Loucy (cell line): ENCODE data around the gene OR2D3.

Experiments
- H2AFZ ChIP-seq: fragments of 200-600 bp; sonication (generic); 2 replicates; pipeline ENCODE4 v1.6.0; 2016; ENCODE audit warnings: antibody characterized with exemption, mild to moderate bottlenecking, low read length, moderate library complexity
- H3F3A ChIP-seq: fragments of 200-600 bp; 2 replicates; pipeline ENCODE4 v1.6.0; 2016; ENCODE audit warnings: antibody characterized with exemption, low read depth, mild to moderate bottlenecking
- H3K27me3 ChIP-seq: fragments of 200-600 bp; sonication (generic); 2 replicates; pipeline ENCODE4 v1.6.1; 2014; ENCODE audit warnings: low read length, mild to moderate bottlenecking; ENCODE audit not compliant: insufficient read depth, poor library complexity, severe bottlenecking
- H3K36me3 ChIP-seq: fragments of 200-600 bp; sonication (generic); 2 replicates; pipeline ENCODE4 v1.6.1; 2016; ENCODE audit warnings: low read length; ENCODE audit not compliant: insufficient read depth
- H3K4me1 ChIP-seq: fragments of 200-600 bp; sonication (generic); 2 replicates; pipeline ENCODE4 v1.5.1; 2014; ENCODE audit warnings: low read length, mild to moderate bottlenecking; ENCODE audit not compliant: insufficient read depth, poor library complexity, severe bottlenecking
- H3K4me2 ChIP-seq: fragments of 200-600 bp; sonication (generic); 2 replicates; pipeline ENCODE4 v1.6.0; 2014; ENCODE audit warnings: antibody characterized with exemption, low read length, low read depth, mild to moderate bottlenecking; ENCODE audit not compliant: poor library complexity, severe bottlenecking
- H3K4me3 ChIP-seq: fragments of 200-600 bp; sonication (generic); 2 replicates; pipeline ENCODE4 v1.5.1; 2014; ENCODE audit warnings: low read length, mild to moderate bottlenecking, mixed read lengths; ENCODE audit not compliant: poor library complexity, severe bottlenecking
- H3K79me2 ChIP-seq: fragments of 200-600 bp; sonication (generic); 2 replicates; pipeline ENCODE4 v1.6.1; 2014; ENCODE audit warnings: low read length; ENCODE audit not compliant: insufficient read depth
- H3K9ac ChIP-seq: fragments of 200-600 bp; sonication (generic); 2 replicates; pipeline ENCODE4 v1.6.0; 2014; ENCODE audit warnings: mild to moderate bottlenecking, low read depth, low read length, moderate library complexity; ENCODE audit not compliant: poor library complexity, severe bottlenecking
- H3K9me2 ChIP-seq: fragments of 200-600 bp; sonication (generic); replicated peaks from 2 replicates; pipeline ENCODE4 v1.6.1; 2016; ENCODE audit warnings: low read depth, low read length, mixed read lengths
- H3K9me3 ChIP-seq: fragments of 200-600 bp; sonication (generic); 2 replicates; pipeline ENCODE4 v1.6.1; 2014; ENCODE audit warnings: mild to moderate bottlenecking, antibody characterized with exemption, low read length, low read depth; ENCODE audit not compliant: insufficient read depth
- H4K20me1 ChIP-seq: fragments of 200-600 bp; sonication (generic); 2 replicates; pipeline ENCODE4 v1.6.0; 2014; ENCODE audit warnings: antibody characterized with exemption, low read length, mild to moderate bottlenecking; ENCODE audit not compliant: insufficient read depth, poor library complexity, severe bottlenecking
- CTCF ChIP-seq: fragments of 200-600 bp; sonication (generic); conservative IDR thresholded peaks from 2 replicates; pipeline ENCODE4 v1.5.1; 2014; ENCODE audit warnings: mild to moderate bottlenecking, antibody characterized with exemption, low read length
- EZH2phosphoT487 ChIP-seq: fragments of 200-600 bp; IDR thresholded peaks from 2 replicates; pipeline ENCODE4 v1.6.1; 2018; ENCODE audit warnings: antibody characterized with exemption, mild to moderate bottlenecking, moderate library complexity, borderline replicate concordance

The OR2D3 gene

GRCh38 chr11:6911948-6912347 is 8.9 kb upstream of the OR2D3 start:
- Histone ChIP-seq H3K9me2 (no peaks in the 10 kb centered on the region), H3F3A (no peaks in the 10 kb centered on the region), H3K4me3 (no peak overlapping the region), H3K4me1 (no peaks in the 10 kb centered on the region), H3K79me2 (no peaks in the 10 kb centered on the region), H3K9ac (no peak overlapping the region), H3K36me3 (no peaks in the 10 kb centered on the region), H2AFZ (no peak overlapping the region), H4K20me1 (no peaks in the 10 kb centered on the region), H3K9me3 (no peaks in the 10 kb centered on the region), H3K27me3 (no peaks in the 10 kb centered on the region), H3K4me2 (no peak overlapping the region)
- TF ChIP-seq CTCF (no peak), EZH2phosphoT487 (no peak)

- Histone ChIP-seq H3K9me2 (no peaks in the 10 kb centered on the region), H2AFZ (no peak overlapping the region), H3K9me3 (no peaks in the 10 kb centered on the region), H3K4me3 (no peak overlapping the region), H4K20me1 (no peaks in the 10 kb centered on the region), H3K27me3 (no peaks in the 10 kb centered on the region), H3K4me1 (no peaks in the 10 kb centered on the region), H3F3A (no peaks in the 10 kb centered on the region), H3K79me2 (no peaks in the 10 kb centered on the region), H3K4me2 (no peak overlapping the region), H3K36me3 (no peaks in the 10 kb centered on the region), H3K9ac (no peak overlapping the region)
- TF ChIP-seq CTCF = no peak
Observed at GRCh38 chr11:6919698-6920097, 1.1 kb upstream of the OR2D3 start.

- H3K9me2 ChIP-seq = no peaks in the 10 kb centered on the region
- no peaks in the 10 kb centered on the region for H3F3A ChIP-seq
- H3K4me1 ChIP-seq = peaks cover 6% of the 10 kb centered on the region
- H3K27me3 ChIP-seq = no peaks in the 10 kb centered on the region
- H2AFZ ChIP-seq = peak overlapping the region; percentile 96; the same call in 1 of the 2 replicates
- no peaks in the 10 kb centered on the region for H3K36me3 ChIP-seq
- H3K79me2 ChIP-seq = peaks cover 27% of the 10 kb centered on the region; the same call in 1 of the 2 replicates
- H3K9me3 ChIP-seq = no peaks in the 10 kb centered on the region
- H3K4me3 ChIP-seq = no peak overlapping the region
- TF ChIP-seq CTCF = no peak
- no peak for TF ChIP-seq EZH2phosphoT487
- H4K20me1 ChIP-seq = no peaks in the 10 kb centered on the region
- H3K4me2 ChIP-seq = peak overlapping the region; percentile 68
- no peak overlapping the region for H3K9ac ChIP-seq
Observed at GRCh38 chr11:6925007-6925577, 4.3 kb downstream of the OR2D3 start.
